HG03558 (cell line): ENCODE results near the gene GOLGA8N.
"Not testable (repeated sequence)": the region's sequence is repeated elsewhere in the genome, so short reads cannot be mapped to it uniquely, and the experiment has no call there.

ENCODE experiments used
- ATAC-seq: cut with Tn5 transposase; IDR thresholded peaks from one replicate; pipeline ENCODE4 v1.9.1; 2021; ENCODE audit warnings: moderate number of reproducible peaks; ENCODE audit not compliant: unreplicated experiment; ENCODE audit errors: extremely low read depth

The GOLGA8N gene

DNA sequence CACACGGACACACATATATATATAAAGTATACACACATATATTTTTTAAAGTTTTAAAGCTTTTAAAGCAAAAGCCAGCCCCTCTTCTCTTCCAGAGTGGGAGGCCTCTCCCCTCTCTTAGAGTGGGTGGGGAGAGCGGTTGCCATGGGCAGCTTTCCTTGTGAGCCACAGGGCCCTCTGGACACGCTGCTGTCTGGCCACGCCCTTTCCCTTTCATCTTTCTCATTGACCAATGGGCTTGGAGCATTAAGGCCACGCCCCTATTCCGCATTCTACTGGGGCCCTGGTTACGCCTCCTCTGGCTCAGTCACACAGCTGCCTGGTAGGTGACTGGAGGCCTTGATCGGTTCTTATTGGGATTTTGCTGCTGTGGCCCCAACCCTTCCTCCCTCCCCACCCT is at the start of gene GOLGA8N:
Gene GOLGA8N, plus strand, starts transcription at position 306 of the 400 bp plus-strand sequence.
- ATAC-seq, result not testable (repeated sequence)

DNA sequence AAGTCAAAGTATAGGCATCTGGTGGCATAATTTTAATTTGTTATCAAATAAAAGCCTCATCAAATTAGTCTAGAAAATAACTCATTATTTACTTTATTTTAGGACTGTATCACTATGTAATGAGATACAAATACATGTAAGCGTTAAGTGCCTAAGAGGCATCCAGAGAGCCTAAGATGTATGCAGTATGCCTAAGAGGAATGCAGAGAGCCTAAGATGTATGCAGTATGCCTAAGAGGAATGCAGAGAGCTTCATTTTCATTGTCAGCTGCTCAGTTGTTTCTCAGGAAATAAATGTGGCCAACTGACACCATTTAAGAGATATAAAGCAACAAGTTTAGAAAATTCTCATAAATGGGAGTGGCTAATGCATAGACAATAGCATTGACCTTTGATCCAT is 49.8 kb upstream of the GOLGA8N start:
- ATAC-seq, result not testable (repeated sequence)

GRCh38 chr15:32545129-32545528 is 48.1 kb upstream of the GOLGA8N start:
- not testable (repeated sequence) for ATAC-seq

- ATAC-seq, result not testable (repeated sequence)
These were observed 38.7 kb upstream of the GOLGA8N start for GRCh38 chr15:32554587-32554986.

GRCh38 chr15:32562198-32562597 is 31.1 kb upstream of the GOLGA8N start:
- ATAC-seq, result not testable (repeated sequence)

GRCh38 chr15:32568988-32569387 is 24.3 kb upstream of the GOLGA8N start:
- ATAC-seq, result not testable (repeated sequence)

GRCh38 chr15:32578482-32578881 is 14.8 kb upstream of the GOLGA8N start:
- ATAC-seq, result not testable (repeated sequence)

DNA sequence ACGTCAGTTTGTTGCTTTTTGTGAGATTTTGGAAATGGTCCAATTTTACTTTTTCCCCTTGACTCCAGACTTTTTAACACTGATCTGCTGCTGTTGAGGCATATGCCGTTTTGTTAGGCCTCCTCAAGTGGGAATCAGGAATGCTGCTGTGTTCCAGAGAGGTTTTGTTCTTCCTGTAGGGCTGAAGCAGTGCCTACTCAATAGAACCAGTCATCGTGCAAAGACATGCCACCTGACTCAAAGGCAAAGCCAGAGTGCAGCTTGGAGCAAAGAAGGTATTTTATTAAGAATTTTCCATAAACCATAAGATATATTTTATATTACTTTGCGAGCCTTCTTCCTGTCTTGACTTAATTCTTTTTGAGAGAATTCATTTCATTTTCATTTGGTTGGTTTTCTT is 7.4 kb upstream of the GOLGA8N start:
- not testable (repeated sequence) for ATAC-seq

DNA sequence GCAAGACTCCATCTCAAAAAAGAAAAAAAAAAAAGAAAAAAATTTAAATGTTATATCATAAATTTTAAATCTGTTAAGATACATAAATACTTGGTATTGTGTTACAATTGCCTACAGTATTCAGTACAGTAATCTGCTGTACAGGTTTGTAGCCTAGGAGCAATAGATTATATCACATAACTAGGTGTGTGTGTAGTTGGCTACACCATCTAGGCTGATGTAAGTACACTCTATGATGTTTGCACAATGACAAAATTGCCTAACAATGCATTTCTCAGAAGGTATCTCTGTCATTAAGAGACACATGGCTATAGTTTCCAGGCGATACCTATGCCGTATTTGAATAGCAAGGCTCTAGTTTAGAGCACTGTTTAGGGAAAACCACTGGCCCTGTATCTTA is 16.3 kb downstream of the GOLGA8N start:
- not testable (repeated sequence) for ATAC-seq

DNA sequence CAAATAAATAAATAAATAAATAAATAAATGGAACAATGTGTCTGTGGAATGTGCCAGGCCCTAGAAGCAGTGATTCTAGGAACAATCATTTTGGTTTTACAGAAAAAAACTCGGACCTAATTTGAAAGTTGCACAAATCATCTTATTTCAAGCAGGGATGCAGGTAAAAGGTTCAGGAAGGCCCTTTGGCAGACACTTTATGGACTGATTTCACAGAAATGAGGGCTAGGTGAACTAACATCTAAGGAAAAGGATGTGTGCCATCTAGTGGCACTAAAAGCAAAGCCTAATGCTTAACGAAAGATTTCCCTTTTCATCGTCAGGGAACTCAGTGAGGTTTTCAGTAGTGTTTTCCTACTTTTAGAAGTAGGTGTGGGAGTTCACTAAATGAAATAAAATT is 17.5 kb downstream of the GOLGA8N start:
- ATAC-seq, result not testable (repeated sequence)

- peak; percentile 13 for ATAC-seq
These were observed 21.4 kb downstream of the GOLGA8N start for GRCh38 chr15:32614712-32615050.

- ATAC-seq, result peak; percentile 29
These were observed 22.0 kb downstream of the GOLGA8N start, which contains the start of gene ARHGAP11A for GRCh38 chr15:32615051-32615870. ARHGAP11A (plus strand) TSS chr15:32615504; CDS start chr15:32616212, 708 bp downstream.

- ATAC-seq, result not testable (repeated sequence)
These were observed 22.7 kb downstream of the GOLGA8N start for GRCh38 chr15:32615871-32616426.

DNA sequence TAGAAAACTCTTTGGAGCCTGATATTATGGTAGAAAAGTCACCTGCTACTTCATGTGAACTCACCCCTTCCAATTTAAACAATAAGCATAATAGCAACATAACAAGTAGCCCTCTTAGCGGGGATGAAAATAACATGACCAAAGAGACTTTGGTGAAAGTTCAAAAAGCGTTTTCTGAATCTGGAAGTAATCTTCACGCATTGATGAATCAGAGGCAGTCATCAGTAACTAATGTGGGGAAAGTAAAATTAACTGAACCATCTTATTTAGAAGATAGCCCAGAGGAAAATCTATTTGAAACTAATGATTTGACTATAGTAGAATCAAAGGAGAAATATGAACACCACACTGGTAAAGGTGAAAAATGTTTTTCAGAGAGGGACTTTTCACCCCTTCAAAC is 43.2 kb downstream of the GOLGA8N start:
- no peak for ATAC-seq

- ATAC-seq, result no peak
These were observed 43.8 kb downstream of the GOLGA8N start for GRCh38 chr15:32636908-32637567.

DNA sequence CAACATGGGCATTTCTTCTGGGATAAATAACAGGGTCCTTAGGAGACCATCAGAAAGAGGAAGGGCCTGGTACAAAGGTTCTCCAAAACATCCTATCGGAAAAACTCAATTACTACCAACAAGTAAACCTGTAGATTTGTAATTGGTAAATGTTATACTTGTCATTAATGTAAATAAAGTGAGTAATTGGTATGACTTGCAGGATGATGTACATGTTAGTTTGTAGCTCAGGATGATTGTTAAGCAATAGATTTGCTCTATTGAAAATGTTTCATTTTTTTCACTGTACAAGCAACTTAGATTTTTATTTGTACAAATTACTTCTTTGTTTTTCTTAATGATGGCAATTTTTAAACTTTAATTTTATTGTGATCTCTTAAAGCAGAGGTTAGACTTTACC is 44.4 kb downstream of the GOLGA8N start:
- ATAC-seq, result no peak

GRCh38 chr15:32641517-32642059 is 48.3 kb downstream of the GOLGA8N start, which contains the start of gene SCG5:
SCG5 (plus strand) TSS chr15:32641710; CDS start chr15:32643593, 1,883 bp downstream.
- no peak for ATAC-seq

DNA sequence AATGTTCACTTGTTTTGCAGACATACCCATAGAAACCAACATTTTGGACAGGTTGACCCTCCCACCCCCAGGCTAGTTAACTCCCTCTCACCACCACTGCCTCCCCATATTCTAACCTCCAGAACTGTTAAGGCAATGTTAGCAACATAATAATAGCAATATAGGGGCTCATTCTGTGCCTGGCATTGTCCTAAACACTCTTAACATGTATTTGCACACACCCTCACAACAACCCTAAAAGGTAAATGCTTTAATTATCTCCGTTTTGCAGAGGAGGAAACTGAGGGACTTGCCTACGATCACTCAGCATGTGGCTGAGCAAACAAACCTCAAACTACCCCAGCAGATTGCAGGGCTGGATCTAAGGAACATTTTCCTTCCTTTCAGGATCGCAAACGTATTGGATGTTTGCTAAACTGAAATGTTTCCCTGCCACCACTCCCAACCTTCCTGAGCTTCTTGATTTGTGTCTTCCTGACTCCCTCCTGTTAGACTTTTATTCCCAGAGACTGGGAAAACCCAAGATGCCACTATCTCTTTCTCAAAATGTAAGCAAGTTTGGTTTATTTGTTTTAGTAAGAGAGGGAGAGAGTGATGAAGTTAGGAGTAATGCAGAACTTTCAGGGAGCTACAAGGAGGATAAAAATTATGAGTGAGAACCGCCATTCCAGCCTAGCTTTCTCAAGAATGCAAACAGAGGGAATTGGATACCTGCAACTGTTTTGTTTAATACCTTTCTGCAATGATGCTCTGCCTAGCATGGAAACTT is 49.6 kb downstream of the GOLGA8N start:
- ATAC-seq, result no peak

GRCh38 chr15:32643907-32644445 is 50.7 kb downstream of the GOLGA8N start:
- no peak for ATAC-seq

- no peak for ATAC-seq
These were observed 53.0 kb downstream of the GOLGA8N start for GRCh38 chr15:32646291-32646690.
